Measurements from ENCODE around the gene IL2RG. TPM values are rescaled to one million over a fixed set of nuclear protein-coding genes. Genes with fewer than 3 reads are reported as not detected.

IL2RG gene
- total RNA-seq, 4 donors from 2014 or later = 3.8 to 231 (median 44.0) TPM

- in situ Hi-C loops (cut with MboI; ENCODE audit: low pct_ligation_motif_present in 1 of 4, low pct_unique_long_range_greater_than_20kb in 1 of 4, low sequenced_read_pairs in 3 of 4) = loop anchor here in 1 of 4 donors (25.0 kb wide), 1 partner anchor 104 kb away; no protein-coding TSS in a partner anchor
- H3K4me1 ChIP-seq = no peaks in the 10 kb centered on the region
Observed at GRCh38 chrX:71082822-71083221, 28.6 kb downstream of the IL2RG start.

GRCh38 chrX:71082124-71082647, 29.2 kb downstream of the IL2RG start:
- DNase-seq = no peak
- no peaks in the 10 kb centered on the region for H3K4me1 ChIP-seq
- 80% methylated on average over 5 of the region's 5 CpGs; no CpG with 5 or more reads in 1 of the 2 donors for WGBS, 2 donors (ENCODE audit: low coverage in 1 of 2)
- no peaks in the 10 kb centered on the region for H3K36me3 ChIP-seq
- H3K9me3 ChIP-seq = no peaks in the 10 kb centered on the region
- no peaks in the 10 kb centered on the region for H3K27me3 ChIP-seq
- H3K27ac ChIP-seq = no peak overlapping the region
- no peak overlapping the region for H3K4me3 ChIP-seq
- in situ Hi-C loops (cut with MboI; ENCODE audit: low pct_ligation_motif_present in 1 of 4, low pct_unique_long_range_greater_than_20kb in 1 of 4, low sequenced_read_pairs in 3 of 4) = loop anchor here in 1 of 4 donors (25.0 kb wide), 1 partner anchor 105 kb away; no protein-coding TSS in a partner anchor
- no peak for TF ChIP-seq POLR2A (IDR thresholded peaks at IDR 0.05)
- TF ChIP-seq POLR2AphosphoS5 (IDR thresholded peaks at IDR 0.05) = no peak
- no peak for TF ChIP-seq CTCF (IDR thresholded peaks at IDR 0.05)
- TF ChIP-seq EP300 (IDR thresholded peaks at IDR 0.05; ENCODE audit: low read depth) = no peak
- intact Hi-C loops (cut with DNase I; ENCODE audit: low total_unique reads) = no loop called here

More at GRCh38 chrX:71082822-71083221, 28.6 kb downstream of the IL2RG start:
- DNase-seq = no peak
- Histone ChIP-seq H3K27me3 (no peaks in the 10 kb centered on the region), H3K4me3 (no peak overlapping the region), H3K36me3 (no peaks in the 10 kb centered on the region), H3K27ac (no peak overlapping the region), H3K9me3 (no peaks in the 10 kb centered on the region)
- TF ChIP-seq POLR2A (IDR thresholded peaks at IDR 0.05) (no peak), EP300 (IDR thresholded peaks at IDR 0.05; ENCODE audit: low read depth) (no peak), CTCF (IDR thresholded peaks at IDR 0.05) (no peak), POLR2AphosphoS5 (IDR thresholded peaks at IDR 0.05) (no peak)
- 60 to 88% methylated on average over 1 to 4 of the region's 4 CpGs for WGBS, 2 donors (ENCODE audit: low coverage in 1 of 2)
- intact Hi-C loops (cut with DNase I; ENCODE audit: low total_unique reads) = no loop called here

- Histone ChIP-seq H3K36me3 (no peaks in the 10 kb centered on the region), H3K9me3 (no peaks in the 10 kb centered on the region), H3K4me3 (no peak overlapping the region), H3K27ac (no peak overlapping the region), H3K27me3 (no peaks in the 10 kb centered on the region), H3K4me1 (no peaks in the 10 kb centered on the region)
- WGBS, 2 donors (ENCODE audit: low coverage in 1 of 2) = 47% methylated on average over 3 of the region's 3 CpGs; no CpG with 5 or more reads in 1 of the 2 donors
- intact Hi-C loops (cut with DNase I; ENCODE audit: low total_unique reads) (no loop called here), in situ Hi-C loops (cut with MboI; ENCODE audit: low pct_ligation_motif_present in 1 of 4, low pct_unique_long_range_greater_than_20kb in 1 of 4, low sequenced_read_pairs in 3 of 4) (loop anchor here in 1 of 4 donors (25.0 kb wide), 1 partner anchor 106 kb away; no protein-coding TSS in a partner anchor)
- no peak for TF ChIP-seq POLR2A (IDR thresholded peaks at IDR 0.05)
- TF ChIP-seq EP300 (IDR thresholded peaks at IDR 0.05; ENCODE audit: low read depth) = no peak
- no peak for TF ChIP-seq CTCF (IDR thresholded peaks at IDR 0.05)
- TF ChIP-seq POLR2AphosphoS5 (IDR thresholded peaks at IDR 0.05) = no peak
- DNase-seq = no peak
Observed at GRCh38 chrX:71081330-71082123, 29.9 kb downstream of the IL2RG start.

- TF ChIP-seq POLR2A (IDR thresholded peaks at IDR 0.05) (no peak), EP300 (IDR thresholded peaks at IDR 0.05; ENCODE audit: low read depth) (no peak), CTCF (IDR thresholded peaks at IDR 0.05) (no peak), POLR2AphosphoS5 (IDR thresholded peaks at IDR 0.05) (no peak)
- in situ Hi-C loops (cut with MboI; ENCODE audit: low pct_ligation_motif_present in 1 of 4, low pct_unique_long_range_greater_than_20kb in 1 of 4, low sequenced_read_pairs in 3 of 4) (no loop called here), intact Hi-C loops (cut with DNase I; ENCODE audit: low total_unique reads) (no loop called here)
- WGBS, 2 donors (ENCODE audit: low coverage in 1 of 2) = 66 to 75% methylated on average over 2 to 5 of the region's 5 CpGs
- H3K4me1 ChIP-seq = peaks cover 0 to 12% (median 0%) of the 10 kb centered on the region in 4 donors
- H3K4me3 ChIP-seq = no peak overlapping the region
- no peaks in the 10 kb centered on the region for H3K9me3 ChIP-seq
- no peak overlapping the region for H3K27ac ChIP-seq
- no peaks in the 10 kb centered on the region for H3K27me3 ChIP-seq
- no peak for DNase-seq
- H3K36me3 ChIP-seq = no peaks in the 10 kb centered on the region
Observed at GRCh38 chrX:71070531-71070930, 40.8 kb downstream of the IL2RG start.

All from transverse colon (tissue), 4 donors.